ENCODE results near the gene CCDC54.

The CCDC54 gene

DNA sequence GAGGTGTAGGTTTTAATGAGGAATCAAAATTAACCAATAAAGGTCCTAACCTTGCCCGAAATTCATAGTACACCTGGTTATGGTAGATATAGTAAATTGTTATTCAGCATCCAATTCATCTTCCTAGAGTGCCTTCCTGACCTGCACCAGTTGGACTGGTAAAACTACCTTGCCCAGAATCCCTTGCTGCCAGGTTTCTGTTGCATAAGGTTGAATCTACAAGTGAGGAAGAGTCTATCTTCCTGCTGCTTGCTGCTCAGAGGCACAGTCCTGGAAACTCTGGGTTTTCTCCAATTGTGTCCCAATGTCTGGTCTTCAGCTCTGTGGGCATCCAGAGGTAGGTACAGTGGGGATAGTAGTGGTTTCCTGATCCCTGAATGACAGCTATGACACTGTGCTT, 17.3 kb downstream of the CCDC54 start:
- no peak for FAIRE-seq

DNA sequence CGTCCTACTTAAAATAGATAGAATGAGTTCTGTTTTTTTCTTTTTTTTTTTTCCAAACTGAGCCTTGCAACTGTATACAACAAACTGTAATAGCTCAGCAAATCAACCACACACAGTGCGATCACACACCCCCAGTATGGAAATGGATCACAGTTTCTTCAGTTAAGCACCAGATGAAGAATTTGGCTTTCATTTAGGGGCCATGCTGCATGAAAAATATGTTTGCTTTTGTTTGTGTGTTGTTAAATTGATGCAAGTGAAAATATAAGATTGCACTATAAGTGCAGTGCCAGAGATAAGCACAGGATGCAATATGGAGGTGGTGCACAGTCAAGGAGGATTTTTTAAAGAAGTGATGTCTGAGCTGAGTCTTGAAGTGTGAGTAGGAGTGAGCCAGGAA, 17.8 kb downstream of the CCDC54 start:
- FAIRE-seq, result no peak

DNA sequence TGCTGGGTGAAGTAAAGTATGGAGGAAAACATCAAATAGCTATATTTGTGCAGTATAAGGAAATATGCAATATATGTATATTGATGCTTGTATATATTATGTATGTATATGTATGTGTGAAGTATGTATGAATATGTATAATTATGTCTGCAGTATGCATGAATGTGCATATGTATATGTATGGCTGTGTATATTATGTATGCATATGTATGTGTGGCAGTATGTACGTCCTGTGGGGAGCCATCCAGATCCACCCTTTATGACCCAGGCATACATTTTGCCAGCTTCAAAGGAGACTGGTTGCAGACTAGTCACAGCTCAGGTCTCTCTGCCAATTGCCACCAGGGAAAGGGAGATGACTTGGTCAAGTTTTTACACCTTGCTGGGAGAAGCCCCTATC, 24.1 kb downstream of the CCDC54 start:
- no peak for FAIRE-seq

DNA sequence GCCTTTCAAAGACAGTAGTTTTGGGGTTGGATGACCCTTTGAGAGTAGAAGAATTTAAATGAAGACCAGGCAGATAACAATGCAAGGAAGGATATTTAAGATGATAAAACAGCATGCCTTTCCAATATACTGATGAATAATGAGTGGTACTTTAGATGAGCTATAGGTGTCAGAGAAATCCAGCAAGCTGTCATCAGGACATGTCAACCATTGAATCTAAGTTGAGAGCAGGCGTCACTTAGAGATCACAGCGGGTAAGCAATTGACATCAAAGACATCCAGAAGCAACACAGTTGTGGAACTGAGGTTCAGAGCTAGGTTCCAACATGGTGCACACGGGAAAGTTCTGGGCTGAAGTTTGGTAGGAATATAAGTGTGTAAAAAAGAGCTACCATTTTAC, 25.0 kb downstream of the CCDC54 start:
- no peak for FAIRE-seq

GRCh38 chr3:107404727-107405469, 27.7 kb downstream of the CCDC54 start:
- no peak for FAIRE-seq

DNA sequence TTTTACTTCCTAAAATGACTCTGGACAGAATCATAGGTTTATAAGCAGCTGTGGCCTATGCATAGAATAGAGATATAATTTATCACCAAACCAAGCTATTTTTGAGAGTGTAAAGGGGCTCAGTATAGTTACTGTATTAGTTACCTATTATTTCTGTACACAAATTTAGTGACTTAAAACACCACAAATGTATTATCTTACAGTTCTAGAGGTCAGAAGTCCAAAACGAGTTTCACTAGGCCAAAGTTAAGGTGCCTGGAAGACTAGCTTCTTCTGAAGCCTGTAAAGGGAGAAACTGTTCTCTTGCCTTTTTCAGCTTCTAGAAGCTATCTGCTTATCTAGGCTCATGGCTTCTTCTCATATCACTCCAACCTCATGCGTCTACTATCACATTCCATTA, 30.1 kb downstream of the CCDC54 start:
- FAIRE-seq, result no peak

GRCh38 chr3:107408513-107408912, 31.3 kb downstream of the CCDC54 start:
- no peak for FAIRE-seq

GRCh38 chr3:107409365-107409764, 32.1 kb downstream of the CCDC54 start:
- FAIRE-seq, result no peak

DNA sequence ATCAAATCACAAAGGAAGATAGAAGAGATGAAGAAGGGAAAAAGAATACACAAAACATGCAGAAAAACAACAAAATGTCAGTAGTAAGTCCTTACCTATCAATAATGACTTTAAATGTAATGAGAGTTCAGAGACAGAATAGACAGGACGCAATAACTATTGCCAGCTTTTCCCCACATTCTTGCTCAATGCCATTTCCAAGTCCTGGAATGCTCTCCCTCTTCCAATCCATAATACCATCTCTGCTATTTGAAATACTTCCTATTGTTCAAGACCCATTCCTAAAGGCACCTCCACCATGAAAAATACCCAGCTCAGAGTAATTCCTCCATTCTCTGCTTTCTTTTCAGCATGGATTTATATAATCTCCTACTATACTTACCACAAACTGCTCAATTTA, 33.4 kb downstream of the CCDC54 start:
- no peak for FAIRE-seq

GRCh38 chr3:107411056-107411455, 33.8 kb downstream of the CCDC54 start:
- FAIRE-seq, result no peak

- no peak for FAIRE-seq
Measured at GRCh38 chr3:107411779-107412178, 34.5 kb downstream of the CCDC54 start.

- no peak for FAIRE-seq
Measured at GRCh38 chr3:107412376-107412775, 35.1 kb downstream of the CCDC54 start.

GRCh38 chr3:107413264-107413663, 36.0 kb downstream of the CCDC54 start:
- FAIRE-seq, result no peak

DNA sequence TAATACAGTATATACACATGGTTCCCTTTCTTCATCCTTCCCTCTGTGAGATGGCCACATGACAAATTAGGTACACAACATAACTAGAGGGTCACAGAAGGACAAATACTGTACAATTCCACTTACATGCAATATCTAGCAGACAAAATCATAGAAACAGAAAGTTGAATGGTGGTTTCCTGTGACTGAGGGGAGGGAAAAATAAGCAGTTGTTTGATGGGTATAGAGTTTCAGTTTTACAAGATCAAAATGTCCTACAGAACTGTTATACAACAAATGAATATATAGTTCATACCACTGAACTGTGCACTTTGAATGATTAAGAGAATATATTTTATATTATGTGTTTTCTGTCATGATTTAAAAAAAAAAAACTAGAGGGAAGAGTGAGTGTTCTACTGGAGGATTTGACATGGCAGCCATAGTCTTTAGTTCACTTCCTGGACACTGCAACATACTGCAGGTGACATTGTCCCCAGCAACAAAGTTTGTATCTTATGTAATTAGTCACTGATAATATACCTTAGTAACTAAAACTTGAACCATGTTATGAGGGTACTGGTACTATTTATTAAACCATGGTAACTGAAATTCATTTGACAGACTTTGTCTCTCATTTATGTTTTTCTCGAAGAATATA, 37.2 kb downstream of the CCDC54 start:
- no peak for FAIRE-seq

DNA sequence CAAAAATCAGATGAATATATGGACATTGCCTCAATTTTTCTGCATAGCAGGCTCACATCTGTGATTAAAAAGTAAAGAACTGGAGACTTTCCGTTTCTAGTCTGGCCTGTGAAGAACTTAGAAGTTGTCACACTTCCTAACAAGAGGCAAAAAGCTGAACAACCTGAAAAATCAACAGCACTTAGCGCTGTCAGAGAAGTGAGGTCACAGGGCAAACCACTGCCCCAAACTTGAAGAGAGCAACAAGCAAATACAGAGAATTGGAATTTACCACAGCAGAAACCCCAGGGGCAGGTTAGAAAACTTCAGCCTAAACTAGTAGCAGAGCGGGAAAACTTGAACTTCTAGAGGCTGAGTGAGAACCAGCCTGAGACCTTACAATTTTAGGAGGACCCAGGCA, 38.9 kb downstream of the CCDC54 start:
- no peak for FAIRE-seq

- no peak for FAIRE-seq
Measured at GRCh38 chr3:107416886-107417285, 39.6 kb downstream of the CCDC54 start.

DNA sequence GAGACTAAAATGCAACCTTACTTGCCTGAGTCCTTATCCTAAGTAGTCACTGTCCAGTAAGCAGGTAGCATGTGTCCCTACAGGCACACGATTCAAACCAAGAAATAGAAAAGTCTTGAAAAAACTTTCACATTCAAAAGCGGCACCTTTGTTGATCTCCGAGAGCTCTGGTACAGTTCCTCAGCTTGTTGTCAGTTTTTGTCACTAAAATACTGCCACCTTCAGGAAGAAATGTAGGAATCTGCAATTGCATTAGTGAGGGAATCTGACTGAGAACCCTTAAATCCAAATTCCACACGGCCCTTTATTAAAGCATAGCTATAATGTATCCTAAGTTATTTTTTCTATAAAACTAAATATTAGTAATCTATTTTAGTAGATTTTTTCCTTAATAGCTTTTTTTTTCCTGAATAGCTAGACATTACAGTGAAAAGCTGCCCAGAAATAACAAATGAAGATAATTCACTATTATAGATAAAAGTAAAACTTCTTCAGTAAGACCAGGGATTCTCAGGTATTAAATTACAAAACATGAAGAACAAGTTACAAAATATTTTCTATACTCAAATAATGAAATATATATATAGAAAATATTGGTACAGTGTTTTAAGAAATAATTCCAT, 44.0 kb downstream of the CCDC54 start:
- FAIRE-seq, result peak; percentile 95

DNA sequence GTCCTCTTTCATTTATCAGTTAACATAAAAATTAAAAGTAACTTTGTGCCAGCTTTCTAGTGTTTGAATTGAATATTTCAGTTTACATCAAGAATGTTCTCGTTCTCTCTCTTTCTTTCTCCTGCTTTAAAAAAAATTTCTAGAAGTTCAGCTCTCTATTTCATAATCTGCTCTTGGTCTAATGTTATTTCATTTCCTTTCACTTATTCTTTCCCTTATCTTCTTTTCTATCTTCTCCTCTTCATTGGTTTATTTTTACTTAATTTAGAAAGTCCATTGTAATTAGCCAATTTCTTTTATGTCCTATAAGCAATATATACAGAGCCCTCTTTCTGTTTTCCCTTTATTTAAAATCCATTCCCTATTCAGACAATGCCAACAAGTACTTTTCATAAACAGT, 44.6 kb downstream of the CCDC54 start:
- no peak for FAIRE-seq

DNA sequence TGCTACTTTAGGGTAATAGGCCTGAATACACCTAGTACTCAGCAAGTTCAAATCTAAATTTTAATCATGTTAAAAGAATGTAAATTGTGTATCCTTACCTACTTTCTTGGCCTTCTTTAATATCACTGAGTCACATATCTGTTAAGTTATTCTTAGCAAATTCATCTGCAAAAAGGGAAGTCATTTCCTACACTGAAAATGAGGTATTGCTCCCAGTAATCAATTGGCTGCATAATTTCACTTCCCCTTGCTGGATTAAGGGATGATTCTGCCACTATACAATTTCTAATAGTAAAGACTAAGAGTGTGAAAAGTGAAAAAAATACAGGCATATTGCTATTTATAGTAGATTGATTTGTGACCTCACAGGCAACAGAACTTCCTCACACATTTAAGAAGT, 47.8 kb downstream of the CCDC54 start:
- no peak for FAIRE-seq

DNA sequence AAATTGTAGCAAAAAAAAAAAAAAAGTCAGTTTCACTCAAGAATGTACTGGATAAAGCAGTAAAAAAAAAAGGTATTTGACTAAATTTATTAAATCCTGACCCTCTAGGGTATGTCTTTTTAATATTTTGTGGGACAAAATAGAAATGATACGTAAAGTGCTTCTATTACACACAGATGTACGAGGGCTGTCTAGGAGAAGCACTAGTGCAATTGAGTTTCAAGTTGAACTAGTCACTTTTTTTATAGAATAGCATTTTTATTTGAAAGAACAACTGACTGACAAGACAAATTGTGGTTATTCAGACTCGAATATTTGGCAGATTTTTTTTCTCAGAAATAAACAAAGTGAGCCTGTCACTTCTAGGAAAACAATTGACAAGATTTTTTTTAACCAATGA, 49.0 kb downstream of the CCDC54 start:
- no peak for FAIRE-seq
